Pons (tissue), 1 donor: ENCODE data around the gene CYREN.
A peak's percentile ranks its signal among the peaks of the same experiment; 100 is the strongest.
"Not testable (repeated sequence)": the region's sequence is repeated elsewhere in the genome, so short reads cannot be mapped to it uniquely, and the experiment has no call there.

Experiments used
- DNase-seq: peaks from one replicate; pipeline ENCODE4 v3.0.0-alpha.2; 2016; ENCODE audit warnings: low spot score

The CYREN gene

GRCh38 chr7:135177028-135177696, 6.7 kb upstream of the CYREN start:
- DNase-seq = no peak

- no peak for DNase-seq
These were observed 5.4 kb upstream of the CYREN start for GRCh38 chr7:135175931-135176330.

GRCh38 chr7:135174941-135175340, 4.4 kb upstream of the CYREN start:
- DNase-seq = no peak

- not testable (repeated sequence) for DNase-seq
These were observed 3.4 kb upstream of the CYREN start for GRCh38 chr7:135173916-135174315.

- peak; percentile 81 for DNase-seq
These were observed 1.2 kb upstream of the CYREN start for GRCh38 chr7:135171581-135172291.

GRCh38 chr7:135170998-135171481, 533 bp upstream of the CYREN start:
- not testable (repeated sequence) for DNase-seq

GRCh38 chr7:135169964-135170273, 588 bp downstream of the CYREN start:
- no peak for DNase-seq

- DNase-seq = no peak
These were observed 1.2 kb downstream of the CYREN start for GRCh38 chr7:135169141-135169963.

GRCh38 chr7:135168489-135169140, 1.9 kb downstream of the CYREN start:
- DNase-seq = no peak

- DNase-seq = no peak
These were observed 2.5 kb downstream of the CYREN start for GRCh38 chr7:135168001-135168400.

GRCh38 chr7:135167365-135167917, 3.1 kb downstream of the CYREN start:
- DNase-seq = no peak

GRCh38 chr7:135166338-135166990, 4.0 kb downstream of the CYREN start:
- DNase-seq = no peak

GRCh38 chr7:135165862-135166261, 4.6 kb downstream of the CYREN start:
- DNase-seq = no peak

- DNase-seq = no peak
These were observed 6.0 kb downstream of the CYREN start for GRCh38 chr7:135164357-135165061.

- DNase-seq = no peak
These were observed 8.0 kb downstream of the CYREN start for GRCh38 chr7:135162382-135163001.

- no peak for DNase-seq
These were observed 8.8 kb downstream of the CYREN start for GRCh38 chr7:135161669-135162068.

GRCh38 chr7:135160858-135161653, 9.5 kb downstream of the CYREN start:
- DNase-seq = no peak

- no peak for DNase-seq
These were observed 10.2 kb downstream of the CYREN start for GRCh38 chr7:135160098-135160857.
